ENCODE measurements around the gene PTPN23. TPM values are rescaled to one million over a fixed set of nuclear protein-coding genes. Genes with fewer than 3 reads are reported as not detected.

The PTPN23 gene
- total RNA-seq, 1 donor from 2014 or later: 50.3 TPM

DNA sequence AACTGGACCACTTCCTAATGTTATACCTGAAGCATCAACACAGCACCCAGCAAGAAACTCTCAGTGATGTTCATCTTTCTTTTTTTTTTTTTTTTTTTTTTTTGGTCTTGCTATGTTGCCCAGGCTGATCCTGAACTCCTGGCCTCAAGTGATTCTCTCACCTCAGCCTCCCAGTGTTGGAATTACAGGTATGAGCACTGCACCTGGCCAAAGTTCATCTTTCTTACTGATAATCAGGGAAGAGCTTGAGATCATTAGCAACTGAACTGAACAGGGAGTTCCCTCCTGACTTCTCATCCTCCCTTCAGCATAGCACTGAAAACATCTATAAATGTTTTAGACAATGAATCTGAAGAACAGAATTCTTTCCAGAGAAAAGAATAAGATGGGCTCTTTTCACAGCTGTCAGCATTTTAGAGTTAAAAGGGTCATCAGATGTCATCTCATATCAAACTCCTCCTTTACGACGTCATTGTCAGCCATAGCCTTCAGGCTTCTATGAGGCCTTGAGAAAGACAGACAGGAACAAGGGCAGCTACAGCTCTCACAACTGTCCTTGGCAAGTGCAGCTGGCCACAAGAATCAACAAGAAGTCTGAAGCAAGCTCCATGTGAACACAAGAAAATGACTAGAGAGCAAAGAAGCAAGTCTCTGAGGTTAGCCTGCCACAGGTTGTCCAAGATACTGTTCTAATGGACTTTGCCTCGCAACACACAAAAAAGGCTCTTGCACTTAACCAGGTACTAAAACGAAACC is 61.2 kb downstream of the PTPN23 start:
- POLR2A ChIA-PET: interaction anchor here (0.7 to 0.9 kb wide), 2 partner anchors 17 to 349 kb away, joined by 3 read pairs; no protein-coding TSS in a partner anchor

DNA sequence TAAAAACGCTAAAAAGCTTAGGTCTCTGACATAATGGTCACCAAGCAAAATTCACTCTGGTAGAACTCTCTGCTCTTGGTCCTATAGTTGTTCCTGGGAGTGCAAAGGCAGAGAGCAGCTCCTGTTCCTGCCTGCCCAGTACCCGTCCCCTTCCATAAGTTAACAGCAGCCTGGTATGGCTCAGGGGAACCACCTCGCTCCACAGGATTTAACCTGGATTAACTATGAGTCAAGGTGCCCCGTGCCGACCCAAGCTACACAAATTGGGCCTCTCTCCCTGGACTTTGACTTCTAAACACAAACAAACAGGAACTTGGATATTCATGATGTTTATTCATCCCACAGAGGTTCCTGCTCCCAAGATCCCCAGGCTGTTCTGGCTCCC is 62.8 kb downstream of the PTPN23 start:
- TF ChIP-seq, protein P1, sequence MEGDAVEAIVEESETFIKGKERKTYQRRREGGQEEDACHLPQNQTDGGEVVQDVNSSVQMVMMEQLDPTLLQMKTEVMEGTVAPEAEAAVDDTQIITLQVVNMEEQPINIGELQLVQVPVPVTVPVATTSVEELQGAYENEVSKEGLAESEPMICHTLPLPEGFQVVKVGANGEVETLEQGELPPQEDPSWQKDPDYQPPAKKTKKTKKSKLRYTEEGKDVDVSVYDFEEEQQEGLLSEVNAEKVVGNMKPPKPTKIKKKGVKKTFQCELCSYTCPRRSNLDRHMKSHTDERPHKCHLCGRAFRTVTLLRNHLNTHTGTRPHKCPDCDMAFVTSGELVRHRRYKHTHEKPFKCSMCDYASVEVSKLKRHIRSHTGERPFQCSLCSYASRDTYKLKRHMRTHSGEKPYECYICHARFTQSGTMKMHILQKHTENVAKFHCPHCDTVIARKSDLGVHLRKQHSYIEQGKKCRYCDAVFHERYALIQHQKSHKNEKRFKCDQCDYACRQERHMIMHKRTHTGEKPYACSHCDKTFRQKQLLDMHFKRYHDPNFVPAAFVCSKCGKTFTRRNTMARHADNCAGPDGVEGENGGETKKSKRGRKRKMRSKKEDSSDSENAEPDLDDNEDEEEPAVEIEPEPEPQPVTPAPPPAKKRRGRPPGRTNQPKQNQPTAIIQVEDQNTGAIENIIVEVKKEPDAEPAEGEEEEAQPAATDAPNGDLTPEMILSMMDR (IDR thresholded peaks at IDR 0.05): no peak
- ATAC-seq (ENCODE audit: low read depth): no peak
- peaks cover 44% of the 10 kb centered on the region for H3K36me3 Mint-ChIP-seq (ENCODE audit: low read depth)
- ChIA-PET CTCF (no interaction called here), POLR2A (no interaction called here)
- H3K4me3 Mint-ChIP-seq: no peak overlapping the region
- peaks cover 3% of the 10 kb centered on the region for H3K9me3 Mint-ChIP-seq
- DNase-seq: no peak
- H3K27ac Mint-ChIP-seq: no peak overlapping the region
- H3K27me3 Mint-ChIP-seq: no peaks in the 10 kb centered on the region
- intact Hi-C loops (cut with micrococcal nuclease): loop anchor here (5.0 kb wide), 1 partner anchor 34 kb away; the partner anchor contains the start of gene SCAP
- peaks cover 2% of the 10 kb centered on the region for H3K4me1 Mint-ChIP-seq

More for the DNA sequence above, 61.2 kb downstream of the PTPN23 start:
- Mint-ChIP-seq H3K27ac (no peak overlapping the region), H3K27me3 (no peaks in the 10 kb centered on the region), H3K36me3 (ENCODE audit: low read depth) (peaks cover 48% of the 10 kb centered on the region), H3K4me3 (no peak overlapping the region), H3K9me3 (no peaks in the 10 kb centered on the region), H3K4me1 (no peaks in the 10 kb centered on the region)
- intact Hi-C loops (cut with micrococcal nuclease): loop anchor here (5.0 kb wide), 1 partner anchor 35 kb away; the partner anchor contains the start of gene SCAP
- ATAC-seq (ENCODE audit: low read depth) (no peak), DNase-seq (no peak)
- CTCF ChIA-PET: no interaction called here
- TF ChIP-seq, protein P1 (IDR thresholded peaks at IDR 0.05): no peak

DNA sequence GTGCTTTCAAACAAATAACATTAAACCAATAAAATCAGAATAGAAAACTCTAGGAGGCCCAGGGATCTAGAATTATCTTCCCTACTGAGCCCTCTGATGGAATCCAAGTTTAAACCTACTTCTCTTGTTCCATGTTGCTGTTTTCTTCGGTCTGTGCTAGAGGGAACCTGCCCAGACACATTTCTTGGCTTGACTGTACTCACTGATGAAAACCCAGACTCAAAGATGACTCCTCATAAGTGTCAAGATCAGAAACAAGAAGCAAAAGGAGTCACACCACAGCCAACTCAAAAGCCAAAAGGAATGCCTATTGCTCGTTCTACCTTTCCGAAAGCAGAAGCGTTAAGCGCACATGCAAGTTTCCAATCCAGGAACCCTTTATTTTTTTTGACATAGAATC is 63.3 kb downstream of the PTPN23 start:
- Mint-ChIP-seq H3K36me3 (ENCODE audit: low read depth) (peaks cover 41% of the 10 kb centered on the region), H3K27me3 (no peaks in the 10 kb centered on the region), H3K4me1 (peaks cover 2% of the 10 kb centered on the region), H3K9me3 (peaks cover 5% of the 10 kb centered on the region), H3K27ac (no peak overlapping the region), H3K4me3 (no peak overlapping the region)
- POLR2A ChIA-PET: no interaction called here
- CTCF ChIA-PET: no interaction called here
- intact Hi-C loops (cut with micrococcal nuclease): loop anchor here (5.0 kb wide), 1 partner anchor 33 kb away; the partner anchor contains the start of gene SCAP
- DNase-seq: no peak
- TF ChIP-seq, protein P1 (IDR thresholded peaks at IDR 0.05): no peak
- ATAC-seq (ENCODE audit: low read depth): no peak

DNA sequence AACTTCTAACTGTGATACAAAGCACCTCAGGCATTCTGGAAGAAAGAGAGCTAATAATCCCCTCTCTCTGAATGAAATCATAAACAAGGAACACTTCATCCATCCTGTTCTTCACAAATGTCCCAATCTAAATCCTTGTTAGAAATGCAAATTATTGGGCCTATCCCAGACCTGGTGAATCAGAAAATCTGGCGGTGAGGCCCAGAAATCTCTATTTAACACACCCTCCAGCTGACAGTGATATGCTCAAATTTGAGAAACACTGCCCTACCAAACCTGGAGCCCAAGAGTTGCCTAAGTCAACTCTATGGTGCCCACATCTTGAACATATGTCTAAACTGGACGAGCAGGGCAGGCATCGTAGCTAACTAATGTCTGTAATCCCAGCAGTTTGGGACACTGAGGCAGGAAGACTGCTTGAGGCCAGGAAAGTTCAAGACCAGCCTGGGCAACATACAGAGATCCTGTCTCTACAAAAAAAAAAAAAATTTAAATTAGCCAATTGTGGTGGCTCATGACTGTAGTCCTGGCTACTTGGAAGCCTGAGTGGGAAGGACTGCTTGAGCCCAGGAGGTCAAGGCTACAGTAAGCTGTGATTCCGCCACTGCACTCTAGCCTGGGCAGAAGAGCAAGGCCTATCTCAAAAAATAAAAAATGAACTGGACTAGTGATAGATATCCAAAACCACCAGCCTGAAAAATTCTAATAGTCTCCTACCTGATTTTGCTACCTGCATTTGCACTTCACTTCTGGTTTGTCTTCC is 71.8 kb downstream of the PTPN23 start:
- Mint-ChIP-seq H3K4me3 (no peak overlapping the region), H3K27me3 (no peaks in the 10 kb centered on the region), H3K36me3 (ENCODE audit: low read depth) (peaks cover 12% of the 10 kb centered on the region), H3K4me1 (peaks cover 11% of the 10 kb centered on the region), H3K27ac (no peak overlapping the region), H3K9me3 (peaks cover 5% of the 10 kb centered on the region)
- intact Hi-C loops (cut with micrococcal nuclease): no loop called here
- ATAC-seq (ENCODE audit: low read depth) (no peak), DNase-seq (no peak)
- TF ChIP-seq, protein P1 (IDR thresholded peaks at IDR 0.05): no peak
- ChIA-PET CTCF (interaction anchor here (0.5 kb wide), 1 partner anchor 29 kb away, joined by 3 read pairs; no protein-coding TSS in a partner anchor), POLR2A (no interaction called here)
